ENCODE measurements around the gene DNAH11. TPM values are rescaled to one million over a fixed set of nuclear protein-coding genes. Genes with fewer than 3 reads are reported as not detected.

The DNAH11 gene
- total and polyA plus RNA-seq, 9 of the 15 experiments (the other 6 are each of a cell fraction or from before 2014, with no cell fraction given) = under 0.01 TPM; not detected in 7

- TF ChIP-seq HEY1 (CRISPR knock-in tag; IDR thresholded peaks at IDR 0.05; ENCODE audit: borderline replicate concordance) (no peak), ZKSCAN3 (CRISPR knock-in tag; IDR thresholded peaks at IDR 0.05) (no peak), TSC22D4 (tag; IDR thresholded peaks at IDR 0.05) (no peak), EP300 (IDR thresholded peaks at IDR 0.05; ENCODE audit: low read length) (no peak), RERE (CRISPR knock-in tag; IDR thresholded peaks at IDR 0.05; ENCODE audit: borderline replicate concordance) (no peak), BHLHE40 (IDR thresholded peaks at IDR 0.05; ENCODE audit: low read length) (no peak), SNAPC5 (CRISPR knock-in tag; IDR thresholded peaks at IDR 0.05) (no peak), MBD1 (CRISPR knock-in tag; IDR thresholded peaks at IDR 0.05) (no peak), ELF1 (tag; IDR thresholded peaks at IDR 0.05) (no peak), KAT8 (IDR thresholded peaks at IDR 0.05; ENCODE audit: low read depth) (no peak)
Measured at GRCh38 chr7:21746949-21747348, 204.1 kb downstream of the DNAH11 start (continued).

All from K562 (cell line).